Ecto neural progenitor cell (in vitro differentiated cells): ENCODE measurements around the gene KCNQ1.

Experiments
- DNase-seq: peaks from one replicate; pipeline ENCODE4 v3.0.0-alpha.2; 2018; ENCODE audit warnings: low spot score

KCNQ1 gene

GRCh38 chr11:2883979-2884815 lies 439.4 kb downstream of the KCNQ1 start:
- peak; percentile 73 for DNase-seq

- DNase-seq: peak; percentile 81
Measured at GRCh38 chr11:2885017-2885677, 440.3 kb downstream of the KCNQ1 start.

- DNase-seq: peak; percentile 95
Measured at GRCh38 chr11:2885678-2886081, 440.9 kb downstream of the KCNQ1 start, which contains the start of gene CDKN1C. CDKN1C (minus strand) TSS chr11:2885775; CDS start chr11:2885456, 319 bp downstream.

- DNase-seq: peak; percentile 88
Measured at GRCh38 chr11:2886191-2886894, 441.5 kb downstream of the KCNQ1 start.

- DNase-seq: no peak
Measured at GRCh38 chr11:2886936-2887335, 442.1 kb downstream of the KCNQ1 start.

GRCh38 chr11:2887515-2888195 lies 442.8 kb downstream of the KCNQ1 start:
- DNase-seq: no peak

- DNase-seq: peak; percentile 94
Measured at GRCh38 chr11:2888266-2888968, 443.6 kb downstream of the KCNQ1 start.

GRCh38 chr11:2889362-2890273 lies 444.8 kb downstream of the KCNQ1 start:
- DNase-seq: no peak

GRCh38 chr11:2890466-2891294 lies 445.9 kb downstream of the KCNQ1 start:
- DNase-seq: no peak

- DNase-seq: no peak
Measured at GRCh38 chr11:2891326-2892214, 446.8 kb downstream of the KCNQ1 start.

GRCh38 chr11:2892215-2892966 lies 447.6 kb downstream of the KCNQ1 start:
- DNase-seq: peak; percentile 89

GRCh38 chr11:2892967-2893528 lies 448.2 kb downstream of the KCNQ1 start:
- DNase-seq: no peak

- DNase-seq: no peak
Measured at GRCh38 chr11:2893935-2894334, 449.1 kb downstream of the KCNQ1 start.

- no peak for DNase-seq
Measured at GRCh38 chr11:2896047-2896446, 451.2 kb downstream of the KCNQ1 start.

- DNase-seq: no peak
Measured at GRCh38 chr11:2897048-2897447, 452.2 kb downstream of the KCNQ1 start.

- DNase-seq: no peak
Measured at GRCh38 chr11:2898366-2899079, 453.7 kb downstream of the KCNQ1 start.
